Breast epithelium (tissue), 3 donors: ENCODE data around the gene LRRC52.

Experiments
- POLR2A ChIP-seq: fragments of 450-650 bp; IDR thresholded peaks from one replicate; pipeline ENCODE4 v1.6.1; 2016; ENCODE audit warnings: antibody characterized with exemption, mild to moderate bottlenecking, moderate library complexity
- POLR2AphosphoS5 ChIP-seq, 3 donors: sonication (generic); formaldehyde crosslinking; IDR thresholded peaks; one replicate each; pipeline ENCODE4 v1.6.1; 2017; ENCODE audit warnings: antibody characterized with exemption in 3 of 3
- TF ChIP-seq, protein P1 (sequence below), 3 donors: fragments of 450-650 bp; IDR thresholded peaks; one replicate each; pipeline ENCODE4 v1.5.1; 2016 to 2017; ENCODE audit warnings: antibody characterized with exemption in 3 of 3, mild to moderate bottlenecking in 3 of 3, moderate library complexity in 3 of 3

DNA sequence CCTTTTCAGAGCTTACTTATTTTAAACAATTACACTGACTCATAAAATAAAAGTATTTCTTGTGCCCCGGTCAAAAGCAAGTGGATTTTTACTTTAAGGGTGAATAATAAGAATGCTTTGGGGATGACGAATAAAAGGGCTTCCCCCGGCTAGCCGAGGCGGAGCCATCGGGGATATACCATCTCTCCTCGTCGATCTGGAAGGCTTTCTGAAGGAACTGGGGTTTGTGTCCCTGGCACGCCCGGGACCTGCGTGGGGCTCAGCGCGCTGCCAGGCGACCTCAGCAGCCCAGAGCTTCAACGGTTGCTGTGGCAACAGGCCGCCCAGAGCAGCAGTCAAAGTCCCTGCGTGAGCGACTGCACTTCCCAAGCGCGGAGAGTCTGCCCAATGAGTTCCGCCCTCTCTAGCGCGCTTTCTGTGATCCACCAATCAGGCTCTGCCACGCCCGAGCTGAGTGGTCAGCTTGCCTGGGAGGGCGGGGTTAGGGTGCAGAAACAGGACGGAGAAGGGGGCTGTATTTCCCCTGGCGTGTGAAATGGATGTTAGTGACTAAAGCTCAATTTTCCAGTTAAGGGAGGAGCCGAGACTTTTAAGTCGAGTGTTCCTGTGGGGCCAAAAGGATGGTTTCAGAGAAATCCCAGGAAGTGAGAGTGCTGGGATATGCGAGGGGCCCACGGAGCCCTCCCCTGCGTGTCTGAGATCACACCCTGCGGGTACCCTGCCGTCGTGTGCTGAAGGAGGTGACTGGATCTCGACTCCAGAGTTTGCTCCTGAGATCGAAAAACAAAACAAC lies 54.3 kb downstream of the LRRC52 start:
- TF ChIP-seq POLR2AphosphoS5 (IDR thresholded peaks at IDR 0.05): no peak
- TF ChIP-seq, protein P1, sequence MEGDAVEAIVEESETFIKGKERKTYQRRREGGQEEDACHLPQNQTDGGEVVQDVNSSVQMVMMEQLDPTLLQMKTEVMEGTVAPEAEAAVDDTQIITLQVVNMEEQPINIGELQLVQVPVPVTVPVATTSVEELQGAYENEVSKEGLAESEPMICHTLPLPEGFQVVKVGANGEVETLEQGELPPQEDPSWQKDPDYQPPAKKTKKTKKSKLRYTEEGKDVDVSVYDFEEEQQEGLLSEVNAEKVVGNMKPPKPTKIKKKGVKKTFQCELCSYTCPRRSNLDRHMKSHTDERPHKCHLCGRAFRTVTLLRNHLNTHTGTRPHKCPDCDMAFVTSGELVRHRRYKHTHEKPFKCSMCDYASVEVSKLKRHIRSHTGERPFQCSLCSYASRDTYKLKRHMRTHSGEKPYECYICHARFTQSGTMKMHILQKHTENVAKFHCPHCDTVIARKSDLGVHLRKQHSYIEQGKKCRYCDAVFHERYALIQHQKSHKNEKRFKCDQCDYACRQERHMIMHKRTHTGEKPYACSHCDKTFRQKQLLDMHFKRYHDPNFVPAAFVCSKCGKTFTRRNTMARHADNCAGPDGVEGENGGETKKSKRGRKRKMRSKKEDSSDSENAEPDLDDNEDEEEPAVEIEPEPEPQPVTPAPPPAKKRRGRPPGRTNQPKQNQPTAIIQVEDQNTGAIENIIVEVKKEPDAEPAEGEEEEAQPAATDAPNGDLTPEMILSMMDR (IDR thresholded peaks at IDR 0.05): no peak
- no peak for TF ChIP-seq POLR2A
